RWPE2 (cell line): Measurements from ENCODE around the gene ITGA2.

Experiments
- ATAC-seq: fragments of 200-7000 bp; cut with Tn5 transposase; 3 replicates; pipeline ENCODE4 v1.9.1; 2021; ENCODE audit warnings: low read depth
- DNase-seq: peaks from one replicate; pipeline ENCODE4 v3.0.0-alpha.2; 2020; ENCODE audit warnings: low spot score
- H3K27ac ChIP-seq: fragments of 450-650 bp; 2 replicates; pipeline ENCODE4 v1.5.1; 2017; ENCODE audit warnings: mild to moderate bottlenecking; ENCODE audit not compliant: poor library complexity, severe bottlenecking
- H3K27me3 ChIP-seq: fragments of 250-450 bp; sonication (Bioruptor Pico); 2 replicates; pipeline ENCODE4 v1.5.1; 2021; ENCODE audit warnings: mild to moderate bottlenecking, moderate library complexity; ENCODE audit not compliant: insufficient read depth, poor library complexity, severe bottlenecking
- H3K36me3 ChIP-seq: fragments of 250-450 bp; sonication (Bioruptor Pico); 2 replicates; pipeline ENCODE4 v1.5.1; 2020; ENCODE audit warnings: low read depth, mild to moderate bottlenecking, moderate library complexity
- H3K4me1 ChIP-seq: fragments of 250-450 bp; sonication (Bioruptor Pico); 2 replicates; pipeline ENCODE4 v1.5.1; 2021; ENCODE audit warnings: mild to moderate bottlenecking, moderate library complexity; ENCODE audit not compliant: insufficient read depth, poor library complexity, severe bottlenecking
- H3K4me3 ChIP-seq: fragments of 250-450 bp; sonication (Bioruptor Pico); 2 replicates; pipeline ENCODE4 v1.5.1; 2021; ENCODE audit warnings: mild to moderate bottlenecking, moderate library complexity; ENCODE audit not compliant: severe bottlenecking
- H3K9me3 ChIP-seq: fragments of 250-450 bp; sonication (Bioruptor Pico); 2 replicates; pipeline ENCODE4 v1.5.1; 2021; ENCODE audit warnings: mild to moderate bottlenecking, moderate library complexity; ENCODE audit not compliant: severe bottlenecking
- CTCF ChIP-seq: fragments of 450-650 bp; IDR thresholded peaks from one replicate; pipeline ENCODE4 v1.5.1; 2017; ENCODE audit warnings: mild to moderate bottlenecking, moderate library complexity; ENCODE audit not compliant: poor library complexity, severe bottlenecking

Gene ITGA2

GRCh38 chr5:53022930-53023511 lies 33.9 kb downstream of the ITGA2 start:
- H3K9me3 ChIP-seq = no peaks in the 10 kb centered on the region
- no peak for DNase-seq
- ATAC-seq = no peak
- no peaks in the 10 kb centered on the region for H3K27me3 ChIP-seq
- no peak overlapping the region for H3K4me3 ChIP-seq
- H3K36me3 ChIP-seq = peaks cover 44% of the 10 kb centered on the region
- H3K4me1 ChIP-seq = peaks cover 61% of the 10 kb centered on the region
- no peak for TF ChIP-seq CTCF
- H3K27ac ChIP-seq = peak overlapping the region; percentile 22

- peaks cover 65% of the 10 kb centered on the region for H3K4me1 ChIP-seq
- ATAC-seq = peak; percentile 49
- no peaks in the 10 kb centered on the region for H3K9me3 ChIP-seq
- peaks cover 45% of the 10 kb centered on the region for H3K36me3 ChIP-seq
- no peaks in the 10 kb centered on the region for H3K27me3 ChIP-seq
- no peak for DNase-seq
- H3K27ac ChIP-seq = peak overlapping the region; percentile 22
- H3K4me3 ChIP-seq = no peak overlapping the region
- no peak for TF ChIP-seq CTCF
Measured at GRCh38 chr5:53023969-53024368, 34.8 kb downstream of the ITGA2 start.

- Histone ChIP-seq H3K4me1 (peaks cover 64% of the 10 kb centered on the region), H3K27me3 (no peaks in the 10 kb centered on the region), H3K36me3 (peaks cover 49% of the 10 kb centered on the region), H3K27ac (peak overlapping the region; percentile 22), H3K9me3 (no peaks in the 10 kb centered on the region), H3K4me3 (no peak overlapping the region)
- TF ChIP-seq CTCF = no peak
- DNase-seq = no peak
- no peak for ATAC-seq
Measured at GRCh38 chr5:53024535-53024934, 35.4 kb downstream of the ITGA2 start.

GRCh38 chr5:53025487-53025886 lies 36.3 kb downstream of the ITGA2 start:
- no peak for ATAC-seq
- no peak for TF ChIP-seq CTCF
- no peak overlapping the region for H3K27ac ChIP-seq
- DNase-seq = no peak
- peaks cover 65% of the 10 kb centered on the region for H3K4me1 ChIP-seq
- no peaks in the 10 kb centered on the region for H3K9me3 ChIP-seq
- H3K36me3 ChIP-seq = peaks cover 44% of the 10 kb centered on the region
- no peaks in the 10 kb centered on the region for H3K27me3 ChIP-seq
- no peak overlapping the region for H3K4me3 ChIP-seq

- Histone ChIP-seq H3K36me3 (peaks cover 58% of the 10 kb centered on the region), H3K27ac (peak overlapping the region; percentile 85), H3K4me3 (no peak overlapping the region), H3K4me1 (peaks cover 86% of the 10 kb centered on the region), H3K9me3 (no peaks in the 10 kb centered on the region), H3K27me3 (no peaks in the 10 kb centered on the region)
- ATAC-seq (peak; percentile 72), DNase-seq (peak; percentile 88)
- TF ChIP-seq CTCF = no peak
Measured at GRCh38 chr5:53027913-53028312, 38.8 kb downstream of the ITGA2 start.
